Transverse colon (tissue), 4 donors: ENCODE results near the gene DPP8. TPM values are rescaled to one million over a fixed set of nuclear protein-coding genes. Genes with fewer than 3 reads are reported as not detected.
A peak's percentile ranks its signal among the peaks of the same experiment; 100 is the strongest.

Experiments
- DNase-seq: peaks from one replicate; pipeline ENCODE4 v3.0.0-alpha.2; 2019
- H3K27ac ChIP-seq, 4 donors: fragments of 200-600 bp; sonication (generic); 2 replicates each; pipeline ENCODE4 v1.5.1; 2016 to 2018; ENCODE audit warnings: inconsistent platforms in 4 of 4
- H3K27me3 ChIP-seq: fragments of 200-600 bp; sonication (generic); 2 replicates; pipeline ENCODE4 v1.5.1; 2017; ENCODE audit warnings: inconsistent platforms
- H3K36me3 ChIP-seq, 4 donors: fragments of 200-600 bp; sonication (generic); 2 replicates each; pipeline ENCODE4 v1.5.1; 2017 to 2019; ENCODE audit warnings: inconsistent platforms in 4 of 4
- H3K4me1 ChIP-seq, 4 donors: fragments of 200-600 bp; sonication (generic); 2 replicates each; pipeline ENCODE4 v1.5.1; 2017 to 2020; ENCODE audit warnings: inconsistent platforms in 4 of 4
- H3K4me3 ChIP-seq, 4 donors: fragments of 200-600 bp; sonication (generic); 1 replicate in 1 of 4; 2 replicates in 3 of 4; pipeline versions ENCODE4 v1.5.1 to v1.6.1; 2017 to 2019; ENCODE audit warnings: inconsistent platforms in 4 of 4
- H3K9me3 ChIP-seq, 2 donors: fragments of 200-600 bp; sonication (generic); 2 replicates each; pipeline ENCODE4 v1.5.1; 2017 to 2019; ENCODE audit warnings: inconsistent platforms in 2 of 2
- EP300 ChIP-seq: sonication (generic); formaldehyde crosslinking; IDR thresholded peaks from one replicate; pipeline ENCODE4 v1.6.1; 2017; ENCODE audit warnings: antibody characterized with exemption, low read depth
- POLR2A ChIP-seq: fragments of 450-650 bp; IDR thresholded peaks from one replicate; pipeline ENCODE4 v1.6.1; 2016; ENCODE audit warnings: antibody characterized with exemption, mild to moderate bottlenecking, moderate library complexity
- POLR2AphosphoS5 ChIP-seq, 3 donors: sonication (generic); formaldehyde crosslinking; IDR thresholded peaks; one replicate each; pipeline ENCODE4 v1.6.1; 2016; ENCODE audit warnings: antibody characterized with exemption in 3 of 3
- WGBS, 2 donors: methylation state at CpG; one replicate each; pipeline ENCODE4 v1.1.5; 2018; ENCODE audit warnings: low coverage in 1 of 2; 5-methylcytosine and 5-hydroxymethylcytosine counted together
- in situ Hi-C, 4 donors: fragments of 200-750 bp; cut with MboI; loops; one replicate each; pipeline versions ENCODE4 v1.15.0 to v1.15.1; 2017; ENCODE audit warnings: low sequenced_read_pairs in 3 of 4, low pct_ligation_motif_present in 1 of 4, low pct_unique_long_range_greater_than_20kb in 1 of 4
- intact Hi-C: fragments of 100-400 bp; cut with DNase I; formaldehyde crosslinking; loops from one replicate; pipeline ENCODE4 v1.15.1; 2023; ENCODE audit warnings: low total_unique reads
- total RNA-seq, 4 donors: library from RNA; depleted of rRNA; stranded (reverse); fragments of >200 nt; gene quantifications; one replicate each; pipeline ENCODE4 v1.1.0, GENCODE V29; 2016
- TF ChIP-seq, protein P1 (sequence below), 5 experiments: fragments of 200-600 bp in 3 of 5; fragments of 450-650 bp in 2 of 5; sonication (generic) in 3 of 5; IDR thresholded peaks; 1 replicate in 2 of 5; 2 replicates in 3 of 5; pipeline ENCODE4 v1.5.1; 2016 to 2017; ENCODE audit warnings: antibody characterized with exemption in 5 of 5, inconsistent platforms in 3 of 5, mild to moderate bottlenecking in 2 of 5, moderate library complexity in 1 of 5

Gene DPP8
- total RNA-seq, 4 donors from 2014 or later, result 20.2 to 66.5 (median 35.7) TPM

- H3K4me1 ChIP-seq, result peaks cover 16 to 33% (median 30%) of the 10 kb centered on the region in 4 donors
- TF ChIP-seq, protein P1, sequence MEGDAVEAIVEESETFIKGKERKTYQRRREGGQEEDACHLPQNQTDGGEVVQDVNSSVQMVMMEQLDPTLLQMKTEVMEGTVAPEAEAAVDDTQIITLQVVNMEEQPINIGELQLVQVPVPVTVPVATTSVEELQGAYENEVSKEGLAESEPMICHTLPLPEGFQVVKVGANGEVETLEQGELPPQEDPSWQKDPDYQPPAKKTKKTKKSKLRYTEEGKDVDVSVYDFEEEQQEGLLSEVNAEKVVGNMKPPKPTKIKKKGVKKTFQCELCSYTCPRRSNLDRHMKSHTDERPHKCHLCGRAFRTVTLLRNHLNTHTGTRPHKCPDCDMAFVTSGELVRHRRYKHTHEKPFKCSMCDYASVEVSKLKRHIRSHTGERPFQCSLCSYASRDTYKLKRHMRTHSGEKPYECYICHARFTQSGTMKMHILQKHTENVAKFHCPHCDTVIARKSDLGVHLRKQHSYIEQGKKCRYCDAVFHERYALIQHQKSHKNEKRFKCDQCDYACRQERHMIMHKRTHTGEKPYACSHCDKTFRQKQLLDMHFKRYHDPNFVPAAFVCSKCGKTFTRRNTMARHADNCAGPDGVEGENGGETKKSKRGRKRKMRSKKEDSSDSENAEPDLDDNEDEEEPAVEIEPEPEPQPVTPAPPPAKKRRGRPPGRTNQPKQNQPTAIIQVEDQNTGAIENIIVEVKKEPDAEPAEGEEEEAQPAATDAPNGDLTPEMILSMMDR (IDR thresholded peaks at IDR 0.05), result no peak
- no peak for TF ChIP-seq POLR2AphosphoS5 (IDR thresholded peaks at IDR 0.05)
- TF ChIP-seq POLR2A, result no peak
- TF ChIP-seq EP300, result no peak
- H3K27ac ChIP-seq, result no peak overlapping the region
- H3K4me3 ChIP-seq, result no peak overlapping the region
- 62 to 67% methylated on average over 4 of the region's 4 CpGs for WGBS, 2 donors
- intact Hi-C loops, result no loop called here
- no peaks in the 10 kb centered on the region for H3K27me3 ChIP-seq
- in situ Hi-C loops, result no loop called here
- H3K9me3 ChIP-seq, result no peaks in the 10 kb centered on the region
- no peaks in the 10 kb centered on the region for H3K36me3 ChIP-seq
- no peak for DNase-seq
These were observed 17.7 kb upstream of the DPP8 start for GRCh38 chr15:65535192-65535591.

DNA sequence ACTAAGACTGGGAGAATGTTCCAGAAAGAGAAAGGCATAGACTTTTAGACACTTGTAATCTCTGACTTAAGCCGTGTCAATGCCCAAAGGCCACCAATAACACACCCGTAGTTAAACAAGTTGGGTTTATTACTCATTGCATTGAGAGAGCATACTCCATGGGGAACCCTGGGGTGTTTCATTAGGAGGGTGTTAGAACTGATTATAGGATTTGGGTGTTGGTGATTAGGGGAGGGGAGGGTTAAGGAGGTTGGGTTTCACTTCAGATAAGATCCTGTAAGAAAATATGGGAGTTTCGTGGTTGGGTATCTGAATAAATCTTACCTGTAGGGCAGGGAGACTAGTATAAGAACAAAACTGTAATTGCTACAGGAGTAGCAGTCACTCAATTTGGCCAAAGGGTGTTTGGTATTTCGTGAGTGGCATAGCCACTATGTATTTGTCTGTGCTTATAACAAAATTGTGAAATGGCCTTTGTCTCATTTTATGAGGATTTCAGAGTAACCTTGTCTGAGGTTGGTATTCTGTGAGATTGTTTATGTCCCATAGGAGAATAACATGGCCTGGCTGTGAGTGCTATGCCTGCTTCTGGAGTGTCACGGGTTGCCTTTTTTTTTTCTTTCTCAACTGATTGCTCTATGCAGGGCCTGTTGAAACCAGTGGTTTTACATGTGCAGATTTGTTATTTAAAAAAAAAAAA lies 15.7 kb upstream of the DPP8 start:
- 55 to 56% methylated on average over 4 to 5 of the region's 5 CpGs for WGBS, 2 donors
- in situ Hi-C loops (no loop called here), intact Hi-C loops (no loop called here)
- no peak for DNase-seq
- Histone ChIP-seq H3K27ac (peak overlapping the region; percentile 14 to 86 (median 52)), H3K4me1 (peaks cover 16 to 39% (median 32%) of the 10 kb centered on the region in 4 donors), H3K36me3 (no peaks in the 10 kb centered on the region), H3K4me3 (no peak overlapping the region), H3K27me3 (no peaks in the 10 kb centered on the region), H3K9me3 (no peaks in the 10 kb centered on the region)
- TF ChIP-seq POLR2AphosphoS5 (IDR thresholded peaks at IDR 0.05) (no peak), EP300 (no peak), POLR2A (no peak)
- TF ChIP-seq, protein P1 (IDR thresholded peaks at IDR 0.05), result no peak

- in situ Hi-C loops (no loop called here), intact Hi-C loops (no loop called here)
- Histone ChIP-seq H3K9me3 (no peaks in the 10 kb centered on the region), H3K36me3 (no peaks in the 10 kb centered on the region), H3K4me3 (no peak overlapping the region), H3K27ac (peak overlapping the region; percentile 14 to 86 (median 52)), H3K4me1 (peaks cover 16 to 39% (median 32%) of the 10 kb centered on the region in 4 donors), H3K27me3 (no peaks in the 10 kb centered on the region)
- TF ChIP-seq POLR2A (no peak), POLR2AphosphoS5 (IDR thresholded peaks at IDR 0.05) (no peak), EP300 (no peak)
- TF ChIP-seq, protein P1 (IDR thresholded peaks at IDR 0.05), result no peak
- no peak for DNase-seq
- WGBS, 2 donors, result 22 to 63% methylated on average over 1 of the region's 1 CpG
These were observed 15.2 kb upstream of the DPP8 start for GRCh38 chr15:65532738-65533051.

DNA sequence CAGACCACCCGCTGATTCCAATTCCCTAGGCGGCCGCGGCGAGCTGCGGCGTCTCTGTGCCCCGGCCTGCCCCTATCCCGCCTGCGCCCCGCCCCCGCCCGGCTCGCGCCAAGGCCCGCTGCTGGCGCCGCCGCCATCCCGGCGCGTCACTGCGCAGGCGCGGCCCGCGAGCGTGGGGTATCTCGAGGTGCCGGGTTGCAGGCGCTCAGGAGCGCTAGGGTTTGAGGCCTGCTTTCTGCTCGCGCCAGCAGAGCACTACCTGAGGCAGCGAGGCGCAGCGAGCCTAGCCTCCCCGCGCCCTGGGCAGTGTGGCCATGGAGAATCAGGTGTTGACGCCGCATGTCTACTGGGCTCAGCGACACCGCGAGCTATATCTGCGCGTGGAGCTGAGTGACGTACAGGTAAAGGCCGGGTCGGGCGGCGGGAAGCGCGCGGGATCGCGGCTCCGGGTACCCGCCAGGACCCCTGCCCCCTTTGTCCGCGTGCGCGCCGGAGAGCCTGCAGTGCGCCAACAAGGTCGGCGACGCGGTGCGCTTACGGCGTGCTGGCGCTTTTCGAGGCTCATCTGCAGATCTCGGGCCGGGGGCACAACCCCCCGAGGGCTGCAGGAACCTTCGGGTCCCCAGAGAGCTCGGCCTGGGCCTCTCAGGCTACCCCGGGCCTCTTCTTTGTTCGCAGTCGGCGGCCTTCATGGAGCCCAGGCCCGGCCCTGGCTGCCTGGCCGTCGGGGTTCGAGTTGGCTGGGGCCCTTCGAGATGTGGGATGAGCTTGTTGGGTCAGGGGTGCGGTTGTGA lies 13.0 kb upstream of the DPP8 start, which contains the start of gene HACD3:
TSS of gene HACD3 (plus strand) at position 146 of the 794 bp plus-strand sequence. CDS start at position 315, 169 bp downstream.
- H3K27ac ChIP-seq, result peak within 1 kb of the TSS; percentile 78 to 86 (median 82)
- intact Hi-C loops, result no loop called here
- DNase-seq, result peak; percentile 90
- H3K4me1 ChIP-seq, result peaks cover 16 to 39% (median 32%) of the 10 kb centered on the region in 4 donors
- H3K9me3 ChIP-seq, result no peaks in the 10 kb centered on the region
- TF ChIP-seq POLR2AphosphoS5 (IDR thresholded peaks at IDR 0.05) (peak; percentile 37 to 66 (median 49)), POLR2A (peak; percentile 17), EP300 (no peak)
- TF ChIP-seq, protein P1 (IDR thresholded peaks at IDR 0.05), result no peak
- no peaks in the 10 kb centered on the region for H3K27me3 ChIP-seq
- H3K4me3 ChIP-seq, result peak within 1 kb of the TSS; percentile 41 to 81 (median 60)
- in situ Hi-C loops, result no loop called here
- no peaks in the 10 kb centered on the region for H3K36me3 ChIP-seq
- WGBS, 2 donors, result 0% methylated on average over 52 of the region's 88 CpGs; no CpG with 5 or more reads in 1 of the 2 donors
